Activated naive CD8-positive, alpha-beta T cell treated with anti-CD3 and anti-CD28 coated beads for 36 hours (primary cell): Measurements from ENCODE around the gene TUBA1C. TPM values are rescaled to one million over a fixed set of nuclear protein-coding genes. Genes with fewer than 3 reads are reported as not detected.
"Not testable (repeated sequence)": the region's sequence is repeated elsewhere in the genome, so short reads cannot be mapped to it uniquely, and the experiment has no call there.

Experiments
- DNase-seq: peaks from one replicate; pipeline ENCODE4 v3.0.0; 2021
- H3K27ac Mint-ChIP-seq: one replicate; pipeline ENCODE4 v1.8.0; 2022; ENCODE audit warnings: mild to moderate bottlenecking, moderate library complexity, mixed read lengths
- H3K27me3 Mint-ChIP-seq: one replicate; pipeline ENCODE4 v1.8.0; 2022; ENCODE audit warnings: mild to moderate bottlenecking, mixed read lengths
- H3K36me3 Mint-ChIP-seq: one replicate; pipeline ENCODE4 v1.8.0; 2021; ENCODE audit warnings: mild to moderate bottlenecking, mixed read lengths
- H3K4me1 Mint-ChIP-seq: one replicate; pipeline ENCODE4 v1.8.0; 2021; ENCODE audit warnings: mixed read lengths
- H3K4me3 Mint-ChIP-seq: one replicate; pipeline ENCODE4 v1.8.0; 2022; ENCODE audit warnings: mild to moderate bottlenecking, moderate library complexity, mixed read lengths
- H3K9me3 Mint-ChIP-seq: one replicate; pipeline ENCODE4 v1.8.0; 2022; ENCODE audit warnings: mixed read lengths
- total RNA-seq, 2 experiments: library from RNA; stranded (reverse); gene quantifications; one replicate each; pipeline ENCODE4 v1.2.3, GENCODE V29; 2021

Gene TUBA1C
- total RNA-seq, 2 experiments from 2014 or later = 315 to 343 TPM

DNA sequence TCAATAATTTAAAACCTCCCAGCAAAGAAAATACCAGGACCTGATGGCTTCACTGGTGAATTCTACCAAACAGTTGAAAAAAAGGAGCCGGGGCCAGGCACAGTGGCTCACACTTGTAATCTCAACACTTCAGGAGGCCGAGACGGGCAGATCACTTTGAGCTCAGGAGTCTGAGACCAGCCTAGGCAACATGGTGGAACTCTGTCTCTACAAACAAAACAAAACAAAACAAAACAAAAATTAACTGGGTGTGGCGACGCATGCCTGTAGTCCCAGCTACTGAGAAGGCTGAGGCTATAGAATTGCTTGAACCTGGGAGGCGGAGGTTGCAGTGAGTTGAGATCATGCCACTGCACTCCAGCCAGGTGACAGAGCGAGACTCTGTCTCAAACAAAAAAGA is 44.5 kb downstream of the TUBA1C start:
- DNase-seq = no peak
- Mint-ChIP-seq H3K4me3 (no peak overlapping the region), H3K4me1 (no peaks in the 10 kb centered on the region), H3K27ac (no peak overlapping the region), H3K27me3 (peaks cover 40% of the 10 kb centered on the region), H3K36me3 (no peaks in the 10 kb centered on the region), H3K9me3 (no peaks in the 10 kb centered on the region)

DNA sequence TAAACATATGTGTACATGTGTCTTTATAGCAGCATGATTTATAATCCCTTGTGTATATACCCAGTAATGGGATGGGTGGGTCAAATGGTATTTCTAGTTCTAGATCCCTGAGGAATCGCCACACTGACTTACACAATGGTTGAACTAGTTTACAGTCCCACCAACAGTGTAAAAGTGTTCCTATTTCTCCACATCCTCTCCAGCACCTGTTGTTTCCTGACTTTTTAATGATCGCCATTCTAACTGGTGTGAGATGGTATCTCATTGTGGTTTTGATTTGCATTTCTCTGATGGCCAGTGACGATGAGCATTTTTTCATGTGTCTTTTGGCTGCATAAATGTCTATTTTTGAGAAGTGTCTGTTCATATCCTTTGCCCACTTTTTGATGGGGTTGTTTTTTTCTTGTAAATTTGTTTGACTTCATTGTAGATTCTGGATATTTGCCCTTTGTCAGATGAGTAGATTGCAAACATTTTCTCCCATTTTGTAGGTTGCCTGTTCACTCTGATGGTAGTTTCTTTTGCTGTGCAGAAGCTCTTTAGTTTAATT is 45.6 kb downstream of the TUBA1C start:
- not testable (repeated sequence) for H3K4me3 Mint-ChIP-seq, H3K36me3 Mint-ChIP-seq, H3K9me3 Mint-ChIP-seq, H3K4me1 Mint-ChIP-seq, DNase-seq, H3K27ac Mint-ChIP-seq
- H3K27me3 Mint-ChIP-seq = peaks cover 40% of the 10 kb centered on the region

DNA sequence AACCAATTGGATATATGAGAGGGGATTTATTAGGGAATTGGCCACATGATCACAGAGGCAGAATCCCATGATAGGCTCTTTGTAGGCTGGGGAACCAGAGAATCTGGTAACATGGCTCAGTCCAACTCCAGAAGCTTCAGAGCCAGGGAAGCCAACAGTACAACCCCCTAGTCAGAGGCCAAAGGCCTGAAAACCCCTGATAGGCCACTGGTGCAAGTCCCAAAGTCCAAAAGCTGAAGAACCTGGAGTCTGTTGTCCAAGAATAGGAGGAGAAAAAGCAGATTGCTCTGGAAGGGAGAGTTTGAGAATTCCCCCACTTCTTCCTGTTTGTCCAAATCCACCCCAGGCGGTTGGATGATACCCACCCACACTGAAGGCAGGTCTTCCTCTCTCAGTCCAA is 49.9 kb downstream of the TUBA1C start:
- no peak for DNase-seq
- no peak overlapping the region for H3K4me3 Mint-ChIP-seq
- no peaks in the 10 kb centered on the region for H3K4me1 Mint-ChIP-seq
- H3K9me3 Mint-ChIP-seq = no peaks in the 10 kb centered on the region
- H3K27ac Mint-ChIP-seq = no peak overlapping the region
- H3K36me3 Mint-ChIP-seq = no peaks in the 10 kb centered on the region
- H3K27me3 Mint-ChIP-seq = peaks cover 10% of the 10 kb centered on the region

DNA sequence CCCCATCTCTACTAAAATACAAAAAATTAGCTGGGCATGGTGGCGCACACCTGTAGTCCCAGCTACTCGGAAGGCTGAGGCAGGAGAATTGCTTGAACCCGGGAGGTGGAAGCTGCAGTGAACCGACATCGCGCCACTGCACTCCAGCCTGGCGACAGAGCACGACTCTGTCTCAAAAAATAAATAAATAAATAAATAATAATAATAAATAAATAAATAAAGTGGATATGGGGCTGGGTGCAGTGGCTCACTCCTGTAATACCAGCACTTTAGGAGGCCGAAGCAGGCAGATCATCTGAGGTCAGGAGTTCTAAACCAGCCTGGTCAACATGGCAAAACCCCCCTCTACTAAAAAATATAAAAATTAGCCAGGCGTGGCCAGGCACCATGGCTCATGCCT is 52.2 kb downstream of the TUBA1C start:
- H3K9me3 Mint-ChIP-seq, DNase-seq, H3K4me3 Mint-ChIP-seq, H3K27ac Mint-ChIP-seq, H3K4me1 Mint-ChIP-seq, H3K36me3 Mint-ChIP-seq, H3K27me3 Mint-ChIP-seq: not testable (repeated sequence)

DNA sequence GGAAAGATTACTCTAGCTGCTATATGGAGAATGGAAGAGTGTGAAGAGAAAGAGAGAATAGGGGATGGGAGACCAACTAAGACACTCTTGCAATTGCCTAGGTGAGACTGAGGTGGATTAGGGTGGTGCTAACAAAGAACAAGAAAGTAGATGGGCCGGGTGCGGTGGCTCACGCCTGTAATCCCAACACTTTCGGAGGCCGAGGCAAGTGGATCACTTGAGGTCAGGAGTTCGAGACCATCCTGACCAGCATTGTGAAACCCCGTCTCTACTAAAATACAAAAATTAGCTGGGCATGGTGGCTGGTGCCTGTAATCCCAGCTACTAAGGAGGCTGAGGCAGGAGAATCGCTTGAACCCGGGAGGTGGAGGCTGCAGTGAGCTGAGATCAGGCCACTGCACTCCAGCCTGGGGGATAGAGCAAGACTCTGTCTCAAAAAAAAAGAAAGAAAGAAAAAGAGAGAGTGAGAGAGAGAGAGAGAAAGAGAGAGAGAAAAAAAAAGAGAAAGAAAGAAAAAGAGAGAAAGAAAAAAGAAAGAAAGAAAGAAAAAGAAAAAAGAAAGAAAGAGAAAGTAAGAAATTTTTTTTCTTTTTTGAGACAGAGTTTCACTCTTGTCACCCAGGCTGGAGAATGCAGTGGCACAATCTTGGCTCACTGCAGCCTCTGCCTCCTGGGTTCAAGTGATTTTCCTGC is 55.7 kb downstream of the TUBA1C start:
- peaks cover 11% of the 10 kb centered on the region for H3K36me3 Mint-ChIP-seq
- DNase-seq, H3K9me3 Mint-ChIP-seq, H3K4me1 Mint-ChIP-seq, H3K4me3 Mint-ChIP-seq, H3K27ac Mint-ChIP-seq, H3K27me3 Mint-ChIP-seq: not testable (repeated sequence)

DNA sequence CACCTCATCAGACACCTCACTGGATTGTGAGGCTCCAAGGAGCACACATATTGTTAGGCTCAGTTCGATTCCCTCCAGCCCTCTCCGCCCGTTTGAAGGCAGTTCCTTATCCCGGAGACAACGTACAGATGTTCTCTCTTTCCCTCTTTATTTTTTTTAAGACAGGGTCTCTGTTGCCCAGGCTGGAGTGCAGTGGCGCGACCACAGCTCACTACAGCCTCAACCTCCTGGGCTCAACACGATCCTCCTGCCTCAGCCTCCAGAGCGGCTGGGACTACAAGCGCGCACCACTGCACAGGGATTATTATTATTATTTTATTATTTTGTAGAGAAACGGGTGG is 57.5 kb downstream of the TUBA1C start:
- Mint-ChIP-seq H3K36me3 (peaks cover 15% of the 10 kb centered on the region), H3K27ac (peak overlapping the region; percentile 95), H3K4me3 (peak overlapping the region; percentile 100), H3K27me3 (no peaks in the 10 kb centered on the region), H3K4me1 (peaks cover 8% of the 10 kb centered on the region), H3K9me3 (no peaks in the 10 kb centered on the region)
- no peak for DNase-seq

DNA sequence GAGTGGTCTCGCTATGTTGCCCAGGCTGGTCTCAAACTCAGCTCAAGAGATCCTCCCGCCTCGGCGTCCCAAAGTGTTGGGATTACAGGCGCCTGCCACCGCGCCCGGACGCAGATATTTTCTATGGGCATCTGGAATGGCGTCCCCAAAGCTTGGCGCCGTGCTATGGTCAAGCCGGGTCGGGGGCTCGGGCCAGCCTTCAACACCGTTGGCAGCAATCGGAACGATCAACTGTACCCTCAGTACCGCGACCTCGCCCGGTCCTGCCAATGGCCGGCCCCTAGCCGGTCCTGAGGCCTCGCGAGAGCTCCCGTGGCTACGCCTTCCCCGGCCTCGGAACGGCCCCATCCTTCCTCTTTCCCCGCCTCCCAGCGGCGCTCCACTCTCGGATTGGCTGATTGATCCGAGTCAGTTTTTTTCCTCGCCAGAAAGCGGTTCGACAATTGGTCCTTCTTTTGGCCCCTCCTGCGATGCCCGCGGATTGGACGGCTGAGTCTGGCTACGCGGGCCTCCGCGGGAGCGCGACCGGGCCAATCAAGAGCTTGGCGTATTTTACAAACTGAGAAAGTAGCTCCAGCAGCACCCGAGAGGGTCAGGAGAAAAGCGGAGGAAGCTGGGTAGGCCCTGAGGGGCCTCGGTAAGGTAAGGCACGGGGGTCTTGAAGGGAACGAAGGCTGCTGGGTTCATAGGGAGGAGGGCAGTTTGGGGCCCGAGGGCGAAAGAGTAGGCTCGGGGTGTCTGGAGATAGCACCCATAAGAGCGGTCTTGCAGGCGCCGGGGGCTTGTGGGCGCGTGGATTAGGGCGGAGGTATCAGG is 58.0 kb downstream of the TUBA1C start, which contains the start of gene TROAP:
TROAP (plus strand) TSS at position 548 of the 816 bp plus-strand sequence. CDS start 354 bp downstream, outside the sequence.
- Mint-ChIP-seq H3K36me3 (peaks cover 18% of the 10 kb centered on the region), H3K4me1 (peaks cover 8% of the 10 kb centered on the region), H3K9me3 (no peaks in the 10 kb centered on the region), H3K27me3 (no peaks in the 10 kb centered on the region), H3K4me3 (peak within 1 kb of the TSS; percentile 100), H3K27ac (peak within 1 kb of the TSS; percentile 95)
- peak; percentile 97 for DNase-seq

DNA sequence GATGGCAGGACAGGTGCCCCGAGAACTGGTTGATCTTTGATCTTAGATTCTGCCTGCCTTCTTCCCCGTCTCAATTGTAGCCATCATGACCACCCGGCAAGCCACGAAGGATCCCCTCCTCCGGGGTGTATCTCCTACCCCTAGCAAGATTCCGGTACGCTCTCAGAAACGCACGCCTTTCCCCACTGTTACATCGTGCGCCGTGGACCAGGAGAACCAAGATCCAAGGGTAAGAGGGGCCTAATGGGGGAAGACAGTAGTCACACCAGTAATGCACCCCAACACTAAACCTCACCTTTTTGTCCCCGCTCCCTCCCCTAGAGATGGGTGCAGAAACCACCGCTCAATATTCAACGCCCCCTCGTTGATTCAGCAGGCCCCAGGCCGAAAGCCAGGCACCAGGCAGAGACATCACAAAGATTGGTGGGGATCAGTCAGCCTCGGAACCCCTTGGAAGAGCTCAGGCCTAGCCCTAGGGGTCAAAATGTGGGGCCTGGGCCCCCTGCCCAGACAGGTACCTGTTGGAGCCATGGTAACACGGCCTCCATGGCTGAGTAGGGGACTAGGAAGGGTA is 58.7 kb downstream of the TUBA1C start:
- peak overlapping the region; percentile 95 for H3K27ac Mint-ChIP-seq

More for the DNA sequence above, 58.7 kb downstream of the TUBA1C start:
- DNase-seq = no peak
- Mint-ChIP-seq H3K36me3 (peaks cover 18% of the 10 kb centered on the region), H3K4me3 (peak overlapping the region; percentile 100), H3K27me3 (no peaks in the 10 kb centered on the region), H3K4me1 (peaks cover 8% of the 10 kb centered on the region), H3K9me3 (no peaks in the 10 kb centered on the region)

Other genes with a start within 250 kb of the TUBA1C start
- gene PRKAG1, start 246.3 kb upstream of the TUBA1C start, total RNA-seq = 10 to 100 TPM; 57.9 to 60.9 TPM
- 10 to 100 TPM; 45.3 to 47.5 TPM for gene KMT2D, start 204.3 kb upstream of the TUBA1C start, total RNA-seq
- 10 to 100 TPM; 11.0 to 13.2 TPM for gene RHEBL1, start 195.1 kb upstream of the TUBA1C start, total RNA-seq
- gene DHH, start 170.3 kb upstream of the TUBA1C start, total RNA-seq = not detected
- gene LMBR1L, start 154.2 kb upstream of the TUBA1C start, total RNA-seq = 10 to 100 TPM; 21.9 to 25.4 TPM
- gene TUBA1B, start 133.7 kb upstream of the TUBA1C start, total RNA-seq = 1,000 to 10,000 TPM; 2,350 to 2,390 TPM
- 10 to 100 TPM; 54.3 to 55.0 TPM for gene TUBA1A, start 76.0 kb upstream of the TUBA1C start, total RNA-seq
- gene PRPH, start 30.1 kb downstream of the TUBA1C start, total RNA-seq = not detected
- 10 to 100 TPM; 56.6 to 59.7 TPM for gene TROAP, start 58.2 kb downstream of the TUBA1C start, total RNA-seq
- not detected for gene C1QL4, start 72.1 kb downstream of the TUBA1C start, total RNA-seq
- gene DNAJC22, start 81.8 kb downstream of the TUBA1C start, total RNA-seq = not detected
- 1 to 10 TPM; 8.5 to 9.1 TPM for gene SPATS2, start 102.4 kb downstream of the TUBA1C start, total RNA-seq